HG03025 (cell line): ENCODE measurements around the gene IL23A.

ENCODE experiments used
- ATAC-seq: cut with Tn5 transposase; IDR thresholded peaks from one replicate; pipeline ENCODE4 v1.9.1; 2021; ENCODE audit warnings: mild to moderate bottlenecking, moderate library complexity; ENCODE audit not compliant: unreplicated experiment, low FRiP score

IL23A gene

GRCh38 chr12:56359851-56360767, 21.4 kb downstream of the IL23A start, which contains the start of gene STAT2:
STAT2 (minus strand) TSS chr12:56360107; CDS start chr12:56356571, 3,536 bp downstream.
- ATAC-seq: peak; percentile 94

GRCh38 chr12:56361487-56362129, 22.9 kb downstream of the IL23A start:
- no peak for ATAC-seq

- ATAC-seq: no peak
Measured at GRCh38 chr12:56362130-56363059, 23.7 kb downstream of the IL23A start, which contains the start of gene APOF. APOF (minus strand) TSS chr12:56362857; CDS start chr12:56362745, 112 bp downstream.

GRCh38 chr12:56366948-56367347, 28.3 kb downstream of the IL23A start:
- no peak for ATAC-seq

- no peak for ATAC-seq
Measured at GRCh38 chr12:56373515-56373914, 34.8 kb downstream of the IL23A start.

GRCh38 chr12:56374726-56375597, 36.3 kb downstream of the IL23A start:
- ATAC-seq: no peak

- ATAC-seq: no peak
Measured at GRCh38 chr12:56375598-56376434, 37.1 kb downstream of the IL23A start.

- ATAC-seq: no peak
Measured at GRCh38 chr12:56377310-56377988, 38.8 kb downstream of the IL23A start.

- ATAC-seq: no peak
Measured at GRCh38 chr12:56377989-56378316, 39.3 kb downstream of the IL23A start.

- ATAC-seq: no peak
Measured at GRCh38 chr12:56382611-56383010, 43.9 kb downstream of the IL23A start.

- no peak for ATAC-seq
Measured at GRCh38 chr12:56385873-56386272, 47.2 kb downstream of the IL23A start.

GRCh38 chr12:56387152-56387736, 48.6 kb downstream of the IL23A start:
- no peak for ATAC-seq

GRCh38 chr12:56389412-56389811, 50.7 kb downstream of the IL23A start:
- no peak for ATAC-seq
